K562 (cell line): Measurements from ENCODE around the gene TIAM1. TPM values are rescaled to one million over a fixed set of nuclear protein-coding genes. Genes with fewer than 3 reads are reported as not detected.
"Not testable (repeated sequence)": the region's sequence is repeated elsewhere in the genome, so short reads cannot be mapped to it uniquely, and the experiment has no call there.

Source experiments
- ATAC-seq: fragments of 200-7000 bp; cut with Tn5 transposase; 3 replicates; pipeline ENCODE4 v1.9.1; 2020; ENCODE audit warnings: moderate library complexity
- BruUV-seq: library from RNA; stranded (reverse); fragments of 400-500 nt; replicated peaks from 2 replicates; lab custom pipeline; 2021; lab: Mats Ljungman, UMichigan
- CTCF ChIA-PET: fragments of 300-600 bp; formaldehyde crosslinking; extraction: SDS; loops from one replicate; lab custom pipeline; 2021; ENCODE audit warnings: low intra/inter-chr PET ratio; lab: Yijun Ruan, JAX
- POLR2A ChIA-PET: fragments of 300-600, 350-650 bp; sonication (Branson Sonifier 250); formaldehyde crosslinking; extraction: SDS; loops from one replicate; lab custom pipeline; 2021; ENCODE audit warnings: antibody characterized with exemption, inconsistent platforms; lab: Yijun Ruan, JAX
- DNase-seq, 4 experiments: peaks; one replicate each; pipeline versions ENCODE4 v3.0.0 to v3.0.0-alpha.2; 2011 to 2018; ENCODE audit warnings: low spot score in 3 of 4, mixed read lengths in 3 of 4; ENCODE audit errors: extremely low read depth in 1 of 4
- FAIRE-seq: peaks from 2 replicates; lab custom pipeline; 2011; peaks lifted over from hg19 to GRCh38; lab: Jason Lieb, UNC
- H2AFZ ChIP-seq: 2 replicates; pipeline ENCODE4 v1.6.0; 2011; ENCODE audit warnings: low read depth, low read length, control low read depth, inconsistent platforms
- H3K27ac ChIP-seq: fragments of 200-600 bp; 3 replicates; pipeline ENCODE4 v1.8.0; 2011; ENCODE audit warnings: low read depth, mild to moderate bottlenecking, control low read depth, inconsistent platforms, low read length, moderate library complexity, mixed read lengths; ENCODE audit errors: extremely low read depth
- H3K27me3 ChIP-seq, 2 experiments: fragments of 300-600 bp in 1 of 2; 2 replicates in 1 of 2; 3 replicates in 1 of 2; pipeline versions ENCODE4 v1.6.0 to v1.8.0; 2011; ENCODE audit warnings: inconsistent platforms in 2 of 2, low read length in 2 of 2, mild to moderate bottlenecking in 1 of 2, mixed read lengths in 1 of 2, moderate library complexity in 1 of 2; ENCODE audit not compliant: control insufficient read depth in 2 of 2, insufficient read depth in 2 of 2
- H3K36me3 ChIP-seq: fragments of 300-600 bp; 3 replicates; pipeline ENCODE4 v1.8.0; 2011; ENCODE audit warnings: mild to moderate bottlenecking, low read length, inconsistent platforms; ENCODE audit not compliant: control insufficient read depth, insufficient read depth
- H3K4me1 ChIP-seq, 2 experiments: fragments of 200-600 bp in 1 of 2; replicated peaks in 1 of 2; 2 replicates in 1 of 2; 3 replicates in 1 of 2; pipeline versions ENCODE4 v1.5.1 to v1.8.0; 2011; ENCODE audit warnings: inconsistent platforms in 2 of 2, low read length in 2 of 2, mild to moderate bottlenecking in 1 of 2, mixed read lengths in 1 of 2, moderate library complexity in 1 of 2; ENCODE audit not compliant: control insufficient read depth in 2 of 2, insufficient read depth in 2 of 2
- H3K4me2 ChIP-seq: 2 replicates; pipeline ENCODE4 v1.6.1; 2011; ENCODE audit warnings: low read length, control low read depth, inconsistent platforms, mixed read lengths; ENCODE audit not compliant: insufficient read depth
- H3K4me3 ChIP-seq: fragments of 200-600 bp; sonication (generic), shearing (Covaris generic); 2 replicates; pipeline ENCODE4 v1.5.1; 2016; ENCODE audit warnings: control low read depth, inconsistent platforms
- H3K79me2 ChIP-seq: fragments of 200-600 bp; 3 replicates; pipeline ENCODE4 v1.8.0; 2011; ENCODE audit warnings: low read length, inconsistent platforms; ENCODE audit not compliant: control insufficient read depth, insufficient read depth
- H3K9ac ChIP-seq, 2 experiments: 2 replicates each; pipeline versions ENCODE4 v1.6.0 to v1.6.1; 2011; ENCODE audit warnings: low read depth in 2 of 2, low read length in 2 of 2, control low read depth in 1 of 2, inconsistent platforms in 1 of 2, mild to moderate bottlenecking in 1 of 2, mixed read lengths in 1 of 2; ENCODE audit not compliant: insufficient read depth in 1 of 2
- H3K9me1 ChIP-seq: one replicate; pipeline ENCODE4 v1.6.0; 2011; ENCODE audit warnings: inconsistent platforms, mild to moderate bottlenecking, low read length, moderate library complexity; ENCODE audit not compliant: control insufficient read depth, insufficient read depth
- H3K9me3 ChIP-seq: replicated peaks from 2 replicates; pipeline ENCODE4 v1.5.1; 2011; ENCODE audit warnings: low read depth, low read length, inconsistent platforms; ENCODE audit not compliant: control insufficient read depth, insufficient read depth
- H4K20me1 ChIP-seq: replicated peaks from 2 replicates; pipeline ENCODE4 v1.6.1; 2011; ENCODE audit warnings: low read length, inconsistent platforms, mixed read lengths; ENCODE audit not compliant: control insufficient read depth, insufficient read depth
- ASH1L ChIP-seq: fragments of 450-650 bp; IDR thresholded peaks from 2 replicates; pipeline ENCODE4 v1.6.1; 2018; ENCODE audit warnings: borderline replicate concordance, mild to moderate bottlenecking, low read depth; ENCODE audit not compliant: partially characterized antibody
- ETS2 ChIP-seq: IDR thresholded peaks from 2 replicates; pipeline ENCODE4 v1.6.1; 2016; ENCODE audit warnings: borderline replicate concordance, missing genetic modification characterization, mild to moderate bottlenecking, moderate library complexity, missing compliant biosample characterization; ENCODE audit not compliant: poor library complexity, severe bottlenecking
- ETV5 ChIP-seq: sonication (generic); formaldehyde crosslinking; IDR thresholded peaks from 2 replicates; pipeline ENCODE4 v1.4.0; 2020; ENCODE audit warnings: low read depth, mild to moderate bottlenecking, missing genetic modification reagents
- FIP1L1 ChIP-seq: fragments of 200-400 bp; formaldehyde crosslinking; IDR thresholded peaks from 2 replicates; pipeline ENCODE4 v1.6.1; 2018; ENCODE audit warnings: mild to moderate bottlenecking, low read depth, low read length; ENCODE audit not compliant: poor library complexity, severe bottlenecking
- HCFC1 ChIP-seq: IDR thresholded peaks from 2 replicates; pipeline ENCODE4 v1.6.1; 2012; ENCODE audit warnings: low read depth, low read length, improper control_type of control experiment
- HOXB6 ChIP-seq: fragments of 250-450 bp; sonication (Bioruptor Pico); IDR thresholded peaks from 2 replicates; pipeline ENCODE4 v1.5.1; 2022; ENCODE audit warnings: mild to moderate bottlenecking, borderline replicate concordance
- PRPF4 ChIP-seq: fragments of 200-400 bp; formaldehyde crosslinking; IDR thresholded peaks from one replicate; pipeline ENCODE4 v1.6.1; 2017; ENCODE audit warnings: low read length, low read depth, mild to moderate bottlenecking; ENCODE audit not compliant: insufficient read depth, poor library complexity, severe bottlenecking
- YY1 ChIP-seq, 3 experiments: IDR thresholded peaks; 2 replicates each; pipeline ENCODE4 v1.6.1; 2011; ENCODE audit warnings: low read length in 2 of 3, mild to moderate bottlenecking in 2 of 3, moderate library complexity in 2 of 3, borderline replicate concordance in 1 of 3, control low read depth in 1 of 3, low read depth in 1 of 3; ENCODE audit not compliant: insufficient read depth in 3 of 3, insufficient replicate concordance in 2 of 3, control insufficient read depth in 1 of 3, insufficient read length in 1 of 3; ENCODE audit errors: extremely low read depth in 1 of 3
- WGBS: fragments of 100-300 bp; shearing (Covaris generic); methylation state at CpG from one replicate; pipeline ENCODE4 v1.1.6; 2016; ENCODE audit warnings: low coverage, mixed read lengths; ENCODE audit not compliant: insufficient coverage; ENCODE audit errors: missing lambda C conversion rate; 5-methylcytosine and 5-hydroxymethylcytosine counted together
- in situ Hi-C: fragments of 300-500 bp; cut with MboI; formaldehyde crosslinking; loops from 4 replicates; pipeline ENCODE4 v1.15.0; 2018; ENCODE audit warnings: inconsistent platforms, mixed read lengths
- intact Hi-C: fragments of 100-400 bp; cut with micrococcal nuclease; formaldehyde crosslinking; loops from 2 replicates; pipeline ENCODE4 v1.14.2; 2022
- polyA plus RNA-seq, 8 experiments: library from polyadenylated mRNA; depleted of rRNA in 4 of 8; stranded (reverse) in 5 of 8; unstranded in 3 of 8; fragments of >200 nt; fragmentation: Nextera tagmentation in 2 of 8; fragmentation: Illumina TruSeq in 1 of 8; extraction: Ambion mirVana in 2 of 8; extraction: Trizol in 1 of 8; gene quantifications; 2 replicates each; pipeline versions ENCODE4 v1.2.1 to v1.2.3, GENCODE V29; 2011 to 2014; ENCODE audit warnings: inconsistent platforms in 1 of 8, missing spikeins in 1 of 8
- total RNA-seq, 7 experiments: library from RNA; depleted of rRNA in 6 of 7; stranded (reverse); fragments of >200 nt in 6 of 7; fragmentation: Illumina TruSeq in 2 of 7; extraction: Trizol in 2 of 7; gene quantifications; 2 replicates each; pipeline versions ENCODE4 v1.2.1 to v1.2.3, GENCODE V29; 2011 to 2021; ENCODE audit warnings: low replicate concordance in 1 of 7
- TF ChIP-seq, protein P1 (sequence below): fragments of 250-450 bp; sonication (Bioruptor Pico); IDR thresholded peaks from 2 replicates; pipeline ENCODE4 v1.4.0; 2020; ENCODE audit warnings: mild to moderate bottlenecking, moderate library complexity

TIAM1 gene
- total and polyA plus RNA-seq, 9 of the 15 experiments (the other 6 are each of a cell fraction or from before 2014, with no cell fraction given): 0.11 TPM; not detected in 8

DNA sequence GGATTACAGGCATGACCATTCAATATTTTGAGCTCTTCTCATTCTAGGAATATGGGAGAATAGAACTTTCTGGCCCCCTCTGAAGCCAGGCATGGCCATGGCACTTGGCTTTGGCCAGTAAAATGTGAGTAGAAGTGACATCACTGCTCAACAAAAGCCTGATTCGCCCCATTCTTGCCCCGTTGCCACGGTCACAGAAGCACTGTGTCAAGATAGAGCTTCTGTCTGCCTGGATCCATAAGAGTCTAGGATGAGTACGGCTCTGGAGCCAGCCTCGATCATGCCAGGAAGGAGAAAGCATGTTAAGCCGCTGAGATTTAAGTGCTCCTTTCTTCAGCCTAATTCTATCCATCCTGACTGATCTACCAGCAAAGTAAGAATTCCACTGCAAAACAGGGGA, 113.1 kb downstream of the TIAM1 start:
- Histone ChIP-seq H3K79me2 (no peaks in the 10 kb centered on the region), H3K4me2 (no peak overlapping the region), H3K9me1 (no peaks in the 10 kb centered on the region), H3K27ac (no peak overlapping the region), H3K9me3 (no peaks in the 10 kb centered on the region), H3K4me1 (no peaks in the 10 kb centered on the region), H4K20me1 (no peaks in the 10 kb centered on the region), H3K4me3 (no peak overlapping the region), H3K36me3 (no peaks in the 10 kb centered on the region), H3K9ac (no peak overlapping the region), H3K27me3 (peaks cover 7 to 18% of the 10 kb centered on the region in 2 experiments; a peak in 4 of 5 replicates), H2AFZ (no peak overlapping the region)
- CTCF ChIA-PET: no interaction called here
- no peak for FAIRE-seq
- intact Hi-C loops: no loop called here
- WGBS: 1% methylated on average over 6 of the region's 6 CpGs
- POLR2A ChIA-PET: interaction anchor here (1.4 to 1.5 kb wide), 2 partner anchors 13 to 22 kb away, joined by 3 to 4 read pairs; no protein-coding TSS in a partner anchor
- in situ Hi-C loops: no loop called here
- ATAC-seq: no peak
- no peak for DNase-seq
- TF ChIP-seq, protein P1, sequence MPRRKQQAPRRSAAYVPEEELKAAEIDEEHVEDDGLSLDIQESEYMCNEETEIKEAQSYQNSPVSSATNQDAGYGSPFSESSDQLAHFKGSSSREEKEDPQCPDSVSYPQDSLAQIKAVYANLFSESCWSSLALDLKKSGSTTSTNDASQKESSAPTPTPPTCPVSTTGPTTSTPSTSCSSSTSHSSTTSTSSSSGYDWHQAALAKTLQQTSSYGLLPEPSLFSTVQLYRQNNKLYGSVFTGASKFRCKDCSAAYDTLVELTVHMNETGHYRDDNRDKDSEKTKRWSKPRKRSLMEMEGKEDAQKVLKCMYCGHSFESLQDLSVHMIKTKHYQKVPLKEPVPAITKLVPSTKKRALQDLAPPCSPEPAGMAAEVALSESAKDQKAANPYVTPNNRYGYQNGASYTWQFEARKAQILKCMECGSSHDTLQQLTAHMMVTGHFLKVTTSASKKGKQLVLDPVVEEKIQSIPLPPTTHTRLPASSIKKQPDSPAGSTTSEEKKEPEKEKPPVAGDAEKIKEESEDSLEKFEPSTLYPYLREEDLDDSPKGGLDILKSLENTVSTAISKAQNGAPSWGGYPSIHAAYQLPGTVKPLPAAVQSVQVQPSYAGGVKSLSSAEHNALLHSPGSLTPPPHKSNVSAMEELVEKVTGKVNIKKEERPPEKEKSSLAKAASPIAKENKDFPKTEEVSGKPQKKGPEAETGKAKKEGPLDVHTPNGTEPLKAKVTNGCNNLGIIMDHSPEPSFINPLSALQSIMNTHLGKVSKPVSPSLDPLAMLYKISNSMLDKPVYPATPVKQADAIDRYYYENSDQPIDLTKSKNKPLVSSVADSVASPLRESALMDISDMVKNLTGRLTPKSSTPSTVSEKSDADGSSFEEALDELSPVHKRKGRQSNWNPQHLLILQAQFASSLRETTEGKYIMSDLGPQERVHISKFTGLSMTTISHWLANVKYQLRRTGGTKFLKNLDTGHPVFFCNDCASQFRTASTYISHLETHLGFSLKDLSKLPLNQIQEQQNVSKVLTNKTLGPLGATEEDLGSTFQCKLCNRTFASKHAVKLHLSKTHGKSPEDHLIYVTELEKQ (CRISPR knock-in tag): no peak
- TF ChIP-seq ETV5 (CRISPR knock-in tag): no peak
- no peak for TF ChIP-seq YY1 (IDR thresholded peaks at IDR 0.05; ENCODE audit: borderline replicate concordance in 1 of 3, control insufficient read depth in 1 of 3, extremely low read depth in 1 of 3, insufficient read depth in 3 of 3, insufficient read length in 1 of 3, insufficient replicate concordance in 2 of 3, low read depth in 1 of 3, low read length in 2 of 3)
- no peak for TF ChIP-seq HOXB6 (CRISPR knock-in tag)
- no peak for TF ChIP-seq ETS2
- TF ChIP-seq PRPF4: no peak
- TF ChIP-seq FIP1L1: no peak
- no peak for TF ChIP-seq HCFC1
- TF ChIP-seq ASH1L: no peak
- no TSS peak for BruUV-seq

- H3K4me1 ChIP-seq, CTCF ChIA-PET, DNase-seq, BruUV-seq, H3K9ac ChIP-seq, H3K9me1 ChIP-seq, intact Hi-C loops, in situ Hi-C loops, H3K4me3 ChIP-seq, FAIRE-seq, H3K4me2 ChIP-seq, H4K20me1 ChIP-seq, ATAC-seq, H3K27ac ChIP-seq, H3K9me3 ChIP-seq, H3K79me2 ChIP-seq, H2AFZ ChIP-seq, POLR2A ChIA-PET, H3K36me3 ChIP-seq: not testable (repeated sequence)
- peaks cover 9 to 21% of the 10 kb centered on the region in 2 experiments; a peak in 4 of 5 replicates for H3K27me3 ChIP-seq
- 0% methylated on average over 6 of the region's 6 CpGs for WGBS
Observed at GRCh38 chr21:31228723-31229122, 115.3 kb downstream of the TIAM1 start.
